Brain microvascular endothelial cell (primary cell): ENCODE measurements around the gene CFAP97D2.

Source experiments
- DNase-seq: peaks from one replicate; pipeline ENCODE4 v3.0.0-alpha.2; 2020
- H3K27ac ChIP-seq: fragments of 250-450 bp; sonication (Bioruptor Pico); 2 replicates; pipeline ENCODE4 v1.5.1; 2020; ENCODE audit warnings: mild to moderate bottlenecking, moderate library complexity
- H3K27me3 ChIP-seq: fragments of 250-450 bp; sonication (Bioruptor Pico); replicated peaks from 2 replicates; pipeline ENCODE4 v1.5.1; 2020; ENCODE audit warnings: mild to moderate bottlenecking
- H3K36me3 ChIP-seq: fragments of 250-450 bp; sonication (Bioruptor Pico); replicated peaks from 2 replicates; pipeline ENCODE4 v1.5.1; 2020; ENCODE audit warnings: mild to moderate bottlenecking
- H3K4me3 ChIP-seq: 2 replicates; pipeline ENCODE4 v1.5.1; 2011; ENCODE audit warnings: low read depth, mild to moderate bottlenecking, control low read depth, low read length, moderate library complexity
- in situ Hi-C: cut with HindIII; loops from 2 replicates; pipeline ENCODE4 v1.10.0; 2017; ENCODE audit warnings: low sequenced_read_pairs, low pct_ligation_motif_present
- TF ChIP-seq, protein P1 (sequence below): IDR thresholded peaks from 2 replicates; pipeline ENCODE4 v1.5.1; 2011; ENCODE audit warnings: low read depth, mild to moderate bottlenecking, moderate library complexity, low read length, control low read depth, inconsistent platforms; ENCODE audit errors: missing control alignments

CFAP97D2 gene

DNA sequence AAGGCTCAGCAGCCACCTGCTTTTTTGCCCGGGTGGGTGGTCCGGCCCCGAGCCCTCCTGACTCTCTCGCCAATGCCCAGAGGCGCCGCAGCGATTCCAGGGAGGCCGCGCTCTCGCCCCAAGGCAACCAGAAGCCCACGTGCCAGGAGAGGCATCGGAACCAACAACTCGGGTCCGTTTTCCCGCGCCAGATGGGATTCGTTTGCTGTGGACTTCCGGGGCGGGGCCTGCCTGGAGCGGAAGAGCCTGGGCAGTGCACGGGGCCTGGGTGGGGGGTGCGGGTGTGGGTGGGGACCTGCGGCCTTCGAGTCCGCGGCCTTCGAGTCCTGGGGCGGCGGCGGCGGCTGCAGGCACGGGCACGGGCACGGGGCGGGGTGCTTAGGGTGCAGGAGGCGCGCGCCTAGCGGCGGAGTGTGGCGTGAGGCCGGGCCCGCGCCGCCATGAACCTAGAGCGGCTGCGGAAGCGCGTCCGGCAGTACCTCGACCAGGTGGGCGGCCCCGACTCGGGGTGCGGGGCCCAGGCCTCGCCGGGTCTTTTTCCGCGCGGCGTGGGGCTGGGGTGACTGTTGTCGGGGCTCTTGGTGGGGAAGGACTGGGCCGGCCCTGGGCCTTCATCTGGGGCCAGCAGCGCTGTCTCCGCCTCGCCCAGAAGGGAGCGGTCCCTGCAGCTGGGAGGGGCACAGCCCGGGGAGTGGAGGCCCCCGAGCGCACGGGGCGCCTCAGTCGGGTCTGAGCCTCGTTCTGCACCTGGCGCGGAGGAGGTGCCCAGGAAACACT is 55.8 kb downstream of the CFAP97D2 start, which contains the start of gene CDC16:
Gene CDC16, plus strand, starts transcription at position 253 of the 777 bp plus-strand sequence. Its CDS starts 188 bp downstream, at position 441.
- Histone ChIP-seq H3K4me3 (peak within 1 kb of the TSS; percentile 88), H3K27me3 (peaks cover 1% of the 10 kb centered on the region), H3K27ac (peak within 1 kb of the TSS; percentile 79), H3K36me3 (peaks cover 19% of the 10 kb centered on the region)
- TF ChIP-seq, protein P1, sequence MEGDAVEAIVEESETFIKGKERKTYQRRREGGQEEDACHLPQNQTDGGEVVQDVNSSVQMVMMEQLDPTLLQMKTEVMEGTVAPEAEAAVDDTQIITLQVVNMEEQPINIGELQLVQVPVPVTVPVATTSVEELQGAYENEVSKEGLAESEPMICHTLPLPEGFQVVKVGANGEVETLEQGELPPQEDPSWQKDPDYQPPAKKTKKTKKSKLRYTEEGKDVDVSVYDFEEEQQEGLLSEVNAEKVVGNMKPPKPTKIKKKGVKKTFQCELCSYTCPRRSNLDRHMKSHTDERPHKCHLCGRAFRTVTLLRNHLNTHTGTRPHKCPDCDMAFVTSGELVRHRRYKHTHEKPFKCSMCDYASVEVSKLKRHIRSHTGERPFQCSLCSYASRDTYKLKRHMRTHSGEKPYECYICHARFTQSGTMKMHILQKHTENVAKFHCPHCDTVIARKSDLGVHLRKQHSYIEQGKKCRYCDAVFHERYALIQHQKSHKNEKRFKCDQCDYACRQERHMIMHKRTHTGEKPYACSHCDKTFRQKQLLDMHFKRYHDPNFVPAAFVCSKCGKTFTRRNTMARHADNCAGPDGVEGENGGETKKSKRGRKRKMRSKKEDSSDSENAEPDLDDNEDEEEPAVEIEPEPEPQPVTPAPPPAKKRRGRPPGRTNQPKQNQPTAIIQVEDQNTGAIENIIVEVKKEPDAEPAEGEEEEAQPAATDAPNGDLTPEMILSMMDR, result no peak
- in situ Hi-C loops, result no loop called here
- peak; percentile 86 for DNase-seq

DNA sequence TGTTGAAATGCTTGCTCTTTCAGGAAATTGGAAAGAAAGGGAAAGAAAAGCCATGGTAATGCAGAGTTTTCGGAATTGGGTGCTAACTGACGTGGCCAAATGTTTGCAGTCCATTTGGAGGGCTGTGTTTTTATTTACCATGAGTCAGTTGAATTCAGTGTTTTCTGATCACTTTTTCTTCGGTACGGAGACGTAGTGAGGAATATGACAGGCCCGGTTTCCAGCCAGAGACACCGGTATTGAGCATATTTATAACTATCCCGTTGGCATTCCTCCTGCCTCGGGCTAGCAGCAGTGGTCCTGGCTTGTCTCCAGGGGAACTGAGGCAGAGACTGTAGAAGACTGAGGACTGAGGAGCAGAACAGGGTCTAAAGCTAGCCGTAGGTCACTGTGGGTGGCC is 56.6 kb downstream of the CFAP97D2 start:
- Histone ChIP-seq H3K36me3 (peaks cover 21% of the 10 kb centered on the region), H3K27me3 (no peaks in the 10 kb centered on the region), H3K4me3 (peak overlapping the region; percentile 88), H3K27ac (peak overlapping the region; percentile 79)
- TF ChIP-seq, protein P1, result no peak
- in situ Hi-C loops, result no loop called here
- no peak for DNase-seq

DNA sequence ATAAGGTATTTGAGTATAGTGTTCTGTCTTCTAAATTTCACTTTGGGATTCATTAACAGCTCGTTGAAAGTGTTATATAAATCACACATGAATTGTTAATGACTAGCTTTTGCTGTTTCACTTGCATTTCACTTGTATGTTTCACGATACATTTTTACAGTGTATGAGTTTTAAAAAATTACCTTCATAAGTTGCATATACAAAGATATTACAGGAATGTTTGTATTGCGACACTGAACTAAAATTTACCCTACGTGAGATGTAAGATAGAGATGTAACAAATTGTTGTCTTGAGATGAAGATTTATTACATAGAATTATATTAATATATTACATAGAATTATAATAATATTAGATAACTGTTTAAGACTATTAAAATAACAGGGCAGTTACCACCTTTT is 57.2 kb downstream of the CFAP97D2 start:
- Histone ChIP-seq H3K27ac (no peak overlapping the region), H3K4me3 (peak overlapping the region; percentile 88), H3K27me3 (no peaks in the 10 kb centered on the region), H3K36me3 (peaks cover 24% of the 10 kb centered on the region)
- in situ Hi-C loops, result no loop called here
- TF ChIP-seq, protein P1, result no peak
- no peak for DNase-seq

DNA sequence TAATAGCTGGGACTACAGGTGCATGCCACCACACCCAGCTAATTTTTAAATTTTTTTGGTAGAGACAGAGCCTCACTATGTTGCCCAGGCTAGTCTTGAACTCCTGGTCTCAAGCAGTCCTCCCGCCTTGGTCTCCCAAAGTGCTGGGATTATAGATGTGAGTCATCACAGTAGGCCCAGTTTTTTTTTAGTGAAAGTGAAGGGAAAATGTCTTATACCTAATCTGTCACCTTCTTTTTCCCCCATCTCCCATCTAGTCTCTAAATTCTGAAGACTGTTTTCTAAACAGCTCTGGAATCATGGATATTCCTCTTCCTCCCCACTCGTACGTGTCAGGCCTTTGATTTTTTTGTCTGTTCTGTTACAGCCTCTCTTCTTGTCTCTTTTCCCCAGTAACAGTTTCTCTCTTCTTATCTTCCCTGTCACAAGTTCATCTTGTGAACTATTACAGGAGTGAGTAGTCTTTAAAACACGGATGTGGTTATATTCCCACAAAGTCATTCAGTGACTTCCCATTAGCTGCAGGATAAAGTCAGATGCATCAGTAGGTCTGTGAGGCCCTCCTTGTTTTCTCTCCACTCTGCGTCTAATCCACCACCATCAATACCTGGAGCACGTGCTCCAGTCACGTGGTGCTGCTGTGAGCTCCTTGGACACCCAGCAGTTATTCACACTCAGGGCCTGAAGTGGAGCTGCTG is 58.5 kb downstream of the CFAP97D2 start:
- Histone ChIP-seq H3K4me3 (no peak overlapping the region), H3K27ac (no peak overlapping the region), H3K27me3 (no peaks in the 10 kb centered on the region), H3K36me3 (peaks cover 36% of the 10 kb centered on the region)
- in situ Hi-C loops, result no loop called here
- no peak for DNase-seq
- TF ChIP-seq, protein P1, result no peak

DNA sequence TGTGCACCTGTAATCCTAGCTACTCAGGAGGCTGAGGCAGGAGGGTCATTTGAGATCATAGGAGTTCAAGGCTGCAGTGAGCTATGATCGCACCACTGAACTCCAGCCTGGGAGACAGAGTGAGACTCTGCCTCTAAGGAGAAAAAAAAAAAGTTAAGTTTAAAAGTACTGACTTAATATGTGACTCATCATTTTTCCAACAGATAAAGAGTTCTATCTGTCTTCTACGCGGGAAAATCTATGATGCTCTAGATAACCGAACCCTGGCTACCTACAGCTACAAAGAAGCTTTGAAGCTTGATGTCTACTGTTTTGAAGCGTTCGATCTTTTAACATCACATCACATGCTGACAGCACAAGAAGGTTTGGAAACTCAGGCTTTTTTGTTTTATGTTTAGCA is 62.9 kb downstream of the CFAP97D2 start:
- in situ Hi-C loops, result no loop called here
- TF ChIP-seq, protein P1, result no peak
- H3K4me3 ChIP-seq, result no peak overlapping the region
- no peaks in the 10 kb centered on the region for H3K27me3 ChIP-seq
- no peak overlapping the region for H3K27ac ChIP-seq
- H3K36me3 ChIP-seq, result peaks cover 64% of the 10 kb centered on the region
- no peak for DNase-seq
